ENCODE results near the gene REPIN1. TPM values are rescaled to one million over a fixed set of nuclear protein-coding genes. Genes with fewer than 3 reads are reported as not detected.

Gene REPIN1
- total and polyA plus RNA-seq, 2 experiments from 2014 or later: 79.1 to 107 TPM

- peaks cover 60% of the 10 kb centered on the region for H3K4me1 ChIP-seq (ENCODE audit: insufficient read depth)
- H3K4me3 ChIP-seq: no peak overlapping the region
- peak overlapping the region; percentile 32 for H3K4me2 ChIP-seq
- peaks cover 71% of the 10 kb centered on the region for H3K79me2 ChIP-seq
- no peak for DNase-seq (ENCODE audit: low spot score)
- no peak overlapping the region for H2AFZ ChIP-seq
- H4K20me1 ChIP-seq (ENCODE audit: insufficient read depth, poor library complexity, severe bottlenecking): no peaks in the 10 kb centered on the region
- no peaks in the 10 kb centered on the region for H3K36me3 ChIP-seq (replicated peaks; ENCODE audit: insufficient read depth, low read depth)
- 68% methylated on average over 17 of the region's 21 CpGs for WGBS (ENCODE audit: low lambda C conversion rate, missing lambda C conversion rate)
- H3K9me3 ChIP-seq (ENCODE audit: low read depth): no peaks in the 10 kb centered on the region
- H3K9me2 ChIP-seq (replicated peaks; ENCODE audit: insufficient read depth): no peaks in the 10 kb centered on the region
- TF ChIP-seq EZH2 (IDR thresholded peaks at IDR 0.05; ENCODE audit: borderline replicate concordance): no peak
- TF ChIP-seq EZH2phosphoT487 (IDR thresholded peaks at IDR 0.05; ENCODE audit: low read depth, severe bottlenecking, unreplicated experiment): no peak
- TF ChIP-seq CTCF (IDR thresholded peaks at IDR 0.05; ENCODE audit: poor library complexity): no peak
- peak overlapping the region; percentile 51 for H3K27ac ChIP-seq
- H3K27me3 ChIP-seq: no peaks in the 10 kb centered on the region
Measured at GRCh38 chr7:150373049-150373801, 4.6 kb downstream of the REPIN1 start.

GRCh38 chr7:150374026-150374425, 5.4 kb downstream of the REPIN1 start:
- no peak overlapping the region for H2AFZ ChIP-seq
- no peak for DNase-seq (ENCODE audit: low spot score)
- H3K9me3 ChIP-seq (ENCODE audit: low read depth): no peaks in the 10 kb centered on the region
- H3K4me2 ChIP-seq: peak overlapping the region; percentile 32
- WGBS (ENCODE audit: low lambda C conversion rate, missing lambda C conversion rate): 76% methylated on average over 4 of the region's 4 CpGs
- H4K20me1 ChIP-seq (ENCODE audit: insufficient read depth, poor library complexity, severe bottlenecking): no peaks in the 10 kb centered on the region
- H3K4me3 ChIP-seq: no peak overlapping the region
- no peaks in the 10 kb centered on the region for H3K27me3 ChIP-seq
- TF ChIP-seq CTCF (IDR thresholded peaks at IDR 0.05; ENCODE audit: poor library complexity) (no peak), EZH2phosphoT487 (IDR thresholded peaks at IDR 0.05; ENCODE audit: low read depth, severe bottlenecking, unreplicated experiment) (no peak), EZH2 (IDR thresholded peaks at IDR 0.05; ENCODE audit: borderline replicate concordance) (no peak)
- no peaks in the 10 kb centered on the region for H3K36me3 ChIP-seq (replicated peaks; ENCODE audit: insufficient read depth, low read depth)
- H3K9me2 ChIP-seq (replicated peaks; ENCODE audit: insufficient read depth): no peaks in the 10 kb centered on the region
- H3K27ac ChIP-seq: peak overlapping the region; percentile 51
- H3K79me2 ChIP-seq: peaks cover 69% of the 10 kb centered on the region
- peaks cover 65% of the 10 kb centered on the region for H3K4me1 ChIP-seq (ENCODE audit: insufficient read depth)

GRCh38 chr7:150374472-150374871, 5.8 kb downstream of the REPIN1 start:
- DNase-seq (ENCODE audit: low spot score): no peak
- Histone ChIP-seq H3K27me3 (no peaks in the 10 kb centered on the region), H4K20me1 (ENCODE audit: insufficient read depth, poor library complexity, severe bottlenecking) (no peaks in the 10 kb centered on the region), H3K4me2 (peak overlapping the region; percentile 32), H3K9me3 (ENCODE audit: low read depth) (no peaks in the 10 kb centered on the region), H3K79me2 (peaks cover 67% of the 10 kb centered on the region), H3K9me2 (replicated peaks; ENCODE audit: insufficient read depth) (no peaks in the 10 kb centered on the region), H3K27ac (peak overlapping the region; percentile 51), H3K36me3 (replicated peaks; ENCODE audit: insufficient read depth, low read depth) (no peaks in the 10 kb centered on the region), H3K4me1 (ENCODE audit: insufficient read depth) (peaks cover 65% of the 10 kb centered on the region), H3K4me3 (no peak overlapping the region), H2AFZ (no peak overlapping the region)
- WGBS (ENCODE audit: low lambda C conversion rate, missing lambda C conversion rate): 67% methylated on average over 5 of the region's 5 CpGs
- no peak for TF ChIP-seq CTCF (IDR thresholded peaks at IDR 0.05; ENCODE audit: poor library complexity)
- TF ChIP-seq EZH2phosphoT487 (IDR thresholded peaks at IDR 0.05; ENCODE audit: low read depth, severe bottlenecking, unreplicated experiment): no peak
- TF ChIP-seq EZH2 (IDR thresholded peaks at IDR 0.05; ENCODE audit: borderline replicate concordance): no peak
